ENCODE data around the gene CLEC20A. TPM values are rescaled to one million over a fixed set of nuclear protein-coding genes. Genes with fewer than 3 reads are reported as not detected.

Gene CLEC20A
- total RNA-seq, 1 experiment from 2014 or later, result not detected

DNA sequence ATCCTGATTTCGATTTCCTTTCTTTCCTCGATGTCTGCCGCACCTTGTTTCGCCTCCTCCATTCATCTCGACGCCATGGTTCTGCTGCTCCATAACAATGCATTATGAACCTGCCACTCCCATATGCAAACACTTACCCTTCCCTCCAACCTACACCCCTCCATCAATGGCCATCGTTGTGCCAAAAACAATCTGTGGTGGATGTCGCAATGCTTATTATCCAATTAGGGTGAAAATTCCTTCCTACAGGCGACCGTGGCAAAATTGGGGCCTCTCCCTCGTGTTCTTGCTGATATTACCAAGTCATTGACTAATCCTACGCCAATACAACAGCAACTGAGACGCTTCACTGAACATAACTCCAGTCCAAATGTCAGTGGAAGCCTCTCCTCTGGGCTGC, 40.3 kb downstream of the CLEC20A start:
- H3K36me3 Mint-ChIP-seq (ENCODE audit: insufficient read depth, unreplicated experiment), result peaks cover 30% of the 10 kb centered on the region
- H3K9me3 Mint-ChIP-seq (ENCODE audit: unreplicated experiment), result no peaks in the 10 kb centered on the region
- peaks cover 9% of the 10 kb centered on the region for H3K4me1 Mint-ChIP-seq (ENCODE audit: low read depth, unreplicated experiment)
- Histone ChIP-seq H3K9me3 (no peaks in the 10 kb centered on the region), H3K36me3 (ENCODE audit: control insufficient read depth, insufficient read depth, low read length) (peaks cover 2% of the 10 kb centered on the region), H3K4me3 (ENCODE audit: low read depth, low read length) (no peak overlapping the region), H3K4me1 (peaks cover 15% of the 10 kb centered on the region), H3K27me3 (replicated peaks; ENCODE audit: control insufficient read depth, insufficient read depth, low read length) (no peaks in the 10 kb centered on the region)
- H3K27ac Mint-ChIP-seq (ENCODE audit: unreplicated experiment), result no peak overlapping the region
- CTCF ChIA-PET, result no interaction called here
- POLR2A ChIA-PET, result no interaction called here
- H3K4me3 Mint-ChIP-seq (ENCODE audit: unreplicated experiment), result no peak overlapping the region
- no peak for DNase-seq
- TF ChIP-seq, protein P1, sequence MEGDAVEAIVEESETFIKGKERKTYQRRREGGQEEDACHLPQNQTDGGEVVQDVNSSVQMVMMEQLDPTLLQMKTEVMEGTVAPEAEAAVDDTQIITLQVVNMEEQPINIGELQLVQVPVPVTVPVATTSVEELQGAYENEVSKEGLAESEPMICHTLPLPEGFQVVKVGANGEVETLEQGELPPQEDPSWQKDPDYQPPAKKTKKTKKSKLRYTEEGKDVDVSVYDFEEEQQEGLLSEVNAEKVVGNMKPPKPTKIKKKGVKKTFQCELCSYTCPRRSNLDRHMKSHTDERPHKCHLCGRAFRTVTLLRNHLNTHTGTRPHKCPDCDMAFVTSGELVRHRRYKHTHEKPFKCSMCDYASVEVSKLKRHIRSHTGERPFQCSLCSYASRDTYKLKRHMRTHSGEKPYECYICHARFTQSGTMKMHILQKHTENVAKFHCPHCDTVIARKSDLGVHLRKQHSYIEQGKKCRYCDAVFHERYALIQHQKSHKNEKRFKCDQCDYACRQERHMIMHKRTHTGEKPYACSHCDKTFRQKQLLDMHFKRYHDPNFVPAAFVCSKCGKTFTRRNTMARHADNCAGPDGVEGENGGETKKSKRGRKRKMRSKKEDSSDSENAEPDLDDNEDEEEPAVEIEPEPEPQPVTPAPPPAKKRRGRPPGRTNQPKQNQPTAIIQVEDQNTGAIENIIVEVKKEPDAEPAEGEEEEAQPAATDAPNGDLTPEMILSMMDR (IDR thresholded peaks at IDR 0.05; ENCODE audit: insufficient read depth in 1 of 2, low read depth in 1 of 2, low read length in 1 of 2, severe bottlenecking in 1 of 2, unreplicated experiment in 1 of 2), result no peak
- BruUV-seq (replicated peaks), result no TSS peak
- intact Hi-C loops (cut with micrococcal nuclease; ENCODE audit: unreplicated experiment), result no loop called here
- H3K27me3 Mint-ChIP-seq (ENCODE audit: insufficient read depth, unreplicated experiment), result no peaks in the 10 kb centered on the region

DNA sequence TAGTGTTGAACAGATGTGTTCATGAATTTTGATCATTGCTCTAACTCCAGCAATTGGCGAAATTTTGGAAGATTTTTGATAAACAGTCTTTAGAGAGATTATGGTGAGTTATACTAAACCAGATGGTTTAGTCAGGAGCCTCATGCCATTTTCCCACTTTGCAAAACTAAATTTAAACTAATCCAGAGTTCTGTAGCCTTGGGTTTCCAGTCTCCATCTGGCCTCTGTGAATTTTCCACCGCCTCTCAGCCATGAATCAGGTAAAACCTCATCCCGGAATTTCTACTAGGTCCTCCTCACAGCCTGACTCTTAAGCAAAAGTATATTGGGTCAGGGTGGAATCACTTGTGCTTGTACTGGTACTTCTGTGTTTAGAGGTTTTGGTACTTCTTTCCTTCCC, 44.8 kb downstream of the CLEC20A start:
- intact Hi-C loops (cut with micrococcal nuclease; ENCODE audit: unreplicated experiment), result loop anchor here (5.0 kb wide), 1 partner anchor 140 kb away; no protein-coding TSS in a partner anchor
- Histone ChIP-seq H3K9me3 (no peaks in the 10 kb centered on the region), H3K27me3 (replicated peaks; ENCODE audit: control insufficient read depth, insufficient read depth, low read length) (no peaks in the 10 kb centered on the region), H3K36me3 (ENCODE audit: control insufficient read depth, insufficient read depth, low read length) (no peaks in the 10 kb centered on the region), H3K4me3 (ENCODE audit: low read depth, low read length) (no peak overlapping the region), H3K4me1 (peaks cover 37% of the 10 kb centered on the region)
- peaks cover 29% of the 10 kb centered on the region for H3K36me3 Mint-ChIP-seq (ENCODE audit: insufficient read depth, unreplicated experiment)
- no peak overlapping the region for H3K4me3 Mint-ChIP-seq (ENCODE audit: unreplicated experiment)
- DNase-seq, result no peak
- H3K9me3 Mint-ChIP-seq (ENCODE audit: unreplicated experiment), result no peaks in the 10 kb centered on the region
- BruUV-seq (replicated peaks), result no TSS peak
- TF ChIP-seq, protein P1 (IDR thresholded peaks at IDR 0.05; ENCODE audit: insufficient read depth in 1 of 2, low read depth in 1 of 2, low read length in 1 of 2, severe bottlenecking in 1 of 2, unreplicated experiment in 1 of 2), result no peak
- peaks cover 31% of the 10 kb centered on the region for H3K4me1 Mint-ChIP-seq (ENCODE audit: low read depth, unreplicated experiment)
- ChIA-PET CTCF (no interaction called here), POLR2A (no interaction called here)
- H3K27ac Mint-ChIP-seq (ENCODE audit: unreplicated experiment), result peak overlapping the region; percentile 33
- no peaks in the 10 kb centered on the region for H3K27me3 Mint-ChIP-seq (ENCODE audit: insufficient read depth, unreplicated experiment)

DNA sequence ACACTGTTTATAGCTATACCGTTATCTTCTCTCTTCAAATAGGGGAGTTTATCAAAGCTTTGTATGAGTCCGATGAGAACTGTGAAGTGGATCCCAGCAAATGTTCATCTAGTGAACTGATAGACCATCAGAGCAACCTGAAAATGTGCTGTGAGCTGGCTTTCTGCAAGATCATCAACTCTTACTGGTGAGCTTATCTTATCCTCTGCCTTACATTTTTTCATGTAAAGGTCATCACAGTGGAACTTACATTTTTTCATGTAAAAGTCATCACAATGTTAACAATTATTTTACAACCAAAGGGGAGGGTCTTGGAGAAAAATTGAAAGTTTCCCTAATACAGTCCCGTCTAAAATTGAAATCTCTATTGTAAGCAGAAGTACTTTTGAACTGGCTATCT, 45.2 kb downstream of the CLEC20A start:
- H3K36me3 ChIP-seq (ENCODE audit: control insufficient read depth, insufficient read depth, low read length), result no peaks in the 10 kb centered on the region
- Mint-ChIP-seq H3K4me3 (ENCODE audit: unreplicated experiment) (peak overlapping the region; percentile 33), H3K27ac (ENCODE audit: unreplicated experiment) (peak overlapping the region; percentile 43), H3K4me1 (ENCODE audit: low read depth, unreplicated experiment) (peaks cover 35% of the 10 kb centered on the region), H3K27me3 (ENCODE audit: insufficient read depth, unreplicated experiment) (no peaks in the 10 kb centered on the region), H3K36me3 (ENCODE audit: insufficient read depth, unreplicated experiment) (peaks cover 24% of the 10 kb centered on the region), H3K9me3 (ENCODE audit: unreplicated experiment) (no peaks in the 10 kb centered on the region)
- POLR2A ChIA-PET, result no interaction called here
- TF ChIP-seq, protein P1 (IDR thresholded peaks at IDR 0.05; ENCODE audit: insufficient read depth in 1 of 2, low read depth in 1 of 2, low read length in 1 of 2, severe bottlenecking in 1 of 2, unreplicated experiment in 1 of 2), result no peak
- H3K4me3 ChIP-seq (ENCODE audit: low read depth, low read length), result no peak overlapping the region
- no peaks in the 10 kb centered on the region for H3K27me3 ChIP-seq (replicated peaks; ENCODE audit: control insufficient read depth, insufficient read depth, low read length)
- DNase-seq, result peak in 1 of 2 experiments; percentile 4
- CTCF ChIA-PET, result no interaction called here
- H3K4me1 ChIP-seq, result peaks cover 40% of the 10 kb centered on the region
- intact Hi-C loops (cut with micrococcal nuclease; ENCODE audit: unreplicated experiment), result loop anchor here (5.0 kb wide), 1 partner anchor 139 kb away; no protein-coding TSS in a partner anchor
- H3K9me3 ChIP-seq, result no peaks in the 10 kb centered on the region
- no TSS peak for BruUV-seq (replicated peaks)

Data from Caco-2 (cell line).